Activated T-helper 1 cell treated with anti-CD3 and anti-CD28 coated beads, Interleukin-2, amount 50 U/mL, for 16 hours (primary cell): ENCODE data around the gene MARCHF2.
A peak's percentile ranks its signal among the peaks of the same experiment; 100 is the strongest.
"Not testable (repeated sequence)": the region's sequence is repeated elsewhere in the genome, so short reads cannot be mapped to it uniquely, and the experiment has no call there.

Source experiments
- DNase-seq, 2 donors: peaks; one replicate each; pipeline ENCODE4 v3.0.0-alpha.2; 2020; ENCODE audit warnings: low read depth in 1 of 2, low spot score in 1 of 2

MARCHF2 gene

DNA sequence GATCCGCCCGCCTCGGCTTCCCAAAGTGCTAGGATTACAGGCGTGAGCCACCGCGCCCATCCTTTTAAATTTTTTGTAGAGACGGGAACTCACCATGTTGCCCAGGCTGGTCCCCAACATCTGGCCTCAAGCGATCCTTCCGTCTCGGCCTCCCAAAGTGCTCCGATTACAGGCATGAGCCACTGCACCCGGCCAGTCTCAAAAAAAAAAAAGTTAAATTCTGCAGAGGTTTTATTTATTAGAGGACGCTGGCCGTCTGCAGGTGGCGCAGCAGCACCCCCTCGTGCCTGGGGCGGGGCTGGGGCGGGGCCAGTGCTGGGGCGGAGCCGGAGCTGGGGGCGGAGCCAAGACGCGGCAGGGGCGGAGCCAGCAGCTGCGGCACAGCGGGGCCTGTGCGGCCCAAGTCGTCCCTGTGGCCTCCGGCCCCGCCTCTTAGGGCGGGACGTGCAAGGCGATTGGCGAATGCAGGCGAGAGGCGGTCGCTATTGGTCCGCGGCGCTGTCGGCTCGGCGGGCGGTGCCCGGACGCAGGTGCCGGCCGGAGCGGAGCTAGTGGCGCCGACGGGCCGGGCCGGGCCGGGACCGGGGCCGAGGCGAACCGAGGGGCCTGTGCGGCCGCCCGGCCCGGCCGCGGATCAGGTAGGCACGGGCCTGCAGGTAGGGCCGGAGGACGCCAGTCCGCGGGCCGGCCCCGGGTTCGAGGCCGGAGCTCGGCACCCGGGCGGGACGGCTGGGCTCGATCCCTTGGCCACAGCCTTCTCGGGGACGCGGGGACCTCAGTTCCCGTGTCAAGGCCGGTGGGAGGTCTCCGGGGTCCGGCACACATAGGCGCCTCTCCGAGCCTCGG lies at the start of gene MARCHF2:
TSS of gene MARCHF2 (plus strand) at position 523 of the 846 bp plus-strand sequence. CDS start 8,536 bp downstream, outside the sequence.
- peak; percentile 89 to 93 for DNase-seq

DNA sequence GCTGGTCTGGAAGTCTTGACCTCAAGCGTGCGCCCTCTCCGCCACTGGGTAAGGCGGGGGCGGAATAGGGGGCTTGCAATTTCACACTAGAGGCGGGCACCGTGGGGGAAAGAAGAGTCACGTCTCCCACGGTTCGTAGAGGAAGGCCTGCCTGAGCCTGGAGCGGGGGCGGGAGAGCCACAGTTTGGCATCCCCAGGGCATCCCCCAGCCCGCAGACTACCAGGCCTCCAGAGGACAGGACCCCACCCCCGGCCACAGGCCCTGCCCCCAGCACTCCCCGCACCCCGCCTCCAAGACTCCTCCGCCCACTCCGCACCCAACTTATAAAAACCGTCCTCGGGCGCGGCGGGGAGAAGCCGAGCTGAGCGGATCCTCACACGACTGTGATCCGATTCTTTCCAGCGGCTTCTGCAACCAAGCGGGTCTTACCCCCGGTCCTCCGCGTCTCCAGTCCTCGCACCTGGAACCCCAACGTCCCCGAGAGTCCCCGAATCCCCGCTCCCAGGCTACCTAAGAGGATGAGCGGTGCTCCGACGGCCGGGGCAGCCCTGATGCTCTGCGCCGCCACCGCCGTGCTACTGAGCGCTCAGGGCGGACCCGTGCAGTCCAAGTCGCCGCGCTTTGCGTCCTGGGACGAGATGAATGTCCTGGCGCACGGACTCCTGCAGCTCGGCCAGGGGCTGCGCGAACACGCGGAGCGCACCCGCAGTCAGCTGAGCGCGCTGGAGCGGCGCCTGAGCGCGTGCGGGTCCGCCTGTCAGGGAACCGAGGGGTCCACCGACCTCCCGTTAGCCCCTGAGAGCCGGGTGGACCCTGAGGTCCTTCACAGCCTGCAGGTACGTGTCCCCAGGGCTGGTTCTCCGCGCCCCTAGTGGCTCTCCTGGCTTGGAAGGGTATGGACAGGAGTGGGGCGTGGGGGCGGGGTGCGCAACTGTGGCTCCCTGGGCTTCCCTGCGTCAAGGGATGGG lies 49.0 kb upstream of the MARCHF2 start, which contains the start of gene ANGPTL4:
TSS of gene ANGPTL4 (plus strand) at position 353 of the 969 bp plus-strand sequence. CDS start at position 520, 167 bp downstream.
- peak in 1 of 2 donors; percentile 27 for DNase-seq

GRCh38 chr19:8366121-8366581 lies 47.0 kb upstream of the MARCHF2 start:
- no peak for DNase-seq

DNA sequence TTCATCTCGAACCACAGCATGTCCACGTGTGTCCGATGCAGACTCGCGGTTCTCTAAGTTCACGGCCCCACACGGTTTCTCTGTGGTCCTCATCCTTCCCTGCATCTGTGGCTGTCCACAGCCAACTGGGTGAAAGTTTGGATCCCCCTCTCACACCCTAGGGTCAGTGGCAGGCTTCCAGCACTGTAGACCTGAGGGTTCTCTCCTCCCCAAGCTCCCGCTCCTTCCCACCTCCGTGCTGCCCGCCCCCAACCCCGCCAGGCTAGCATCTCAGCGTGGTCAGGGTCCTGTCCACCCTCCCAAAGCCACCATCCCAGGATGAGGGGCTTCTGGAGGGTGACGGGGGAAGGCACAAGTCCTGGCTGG lies 46.2 kb upstream of the MARCHF2 start:
- DNase-seq = no peak

DNA sequence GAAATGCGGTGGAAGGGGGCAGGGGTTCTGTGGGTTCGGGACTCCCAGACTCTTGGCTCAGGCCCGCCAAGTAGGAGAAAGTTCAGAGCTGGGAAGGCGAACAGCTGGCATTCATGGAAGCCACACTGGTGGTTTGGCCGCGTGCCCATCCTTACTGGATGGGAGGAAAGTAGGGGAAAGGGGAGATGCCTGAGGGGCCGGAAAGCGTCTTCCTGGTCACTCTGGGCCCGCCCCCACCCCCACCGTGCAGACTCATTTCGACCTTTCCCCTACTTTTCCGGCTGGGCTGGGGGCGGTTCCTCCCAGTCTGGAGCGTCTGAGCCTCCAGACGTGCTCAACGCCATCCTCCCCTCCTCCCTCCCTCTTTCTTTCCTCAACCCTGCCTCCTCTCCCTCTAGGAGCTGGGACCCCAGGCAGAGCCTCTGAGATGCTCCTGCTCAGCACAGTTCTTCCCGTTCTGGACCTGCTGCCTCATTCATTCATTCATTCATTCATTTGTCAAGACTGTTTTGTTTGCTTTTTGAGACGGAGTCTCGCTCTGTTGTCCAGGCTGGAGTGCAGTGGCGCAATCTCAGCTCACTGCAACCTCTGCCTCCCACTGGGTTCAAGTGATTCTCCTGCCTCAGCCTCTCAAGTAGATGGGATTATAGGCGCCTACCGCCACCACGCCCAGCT lies 45.6 kb upstream of the MARCHF2 start:
- DNase-seq = no peak

GRCh38 chr19:8370176-8371010 lies 42.7 kb upstream of the MARCHF2 start:
- DNase-seq = no peak

DNA sequence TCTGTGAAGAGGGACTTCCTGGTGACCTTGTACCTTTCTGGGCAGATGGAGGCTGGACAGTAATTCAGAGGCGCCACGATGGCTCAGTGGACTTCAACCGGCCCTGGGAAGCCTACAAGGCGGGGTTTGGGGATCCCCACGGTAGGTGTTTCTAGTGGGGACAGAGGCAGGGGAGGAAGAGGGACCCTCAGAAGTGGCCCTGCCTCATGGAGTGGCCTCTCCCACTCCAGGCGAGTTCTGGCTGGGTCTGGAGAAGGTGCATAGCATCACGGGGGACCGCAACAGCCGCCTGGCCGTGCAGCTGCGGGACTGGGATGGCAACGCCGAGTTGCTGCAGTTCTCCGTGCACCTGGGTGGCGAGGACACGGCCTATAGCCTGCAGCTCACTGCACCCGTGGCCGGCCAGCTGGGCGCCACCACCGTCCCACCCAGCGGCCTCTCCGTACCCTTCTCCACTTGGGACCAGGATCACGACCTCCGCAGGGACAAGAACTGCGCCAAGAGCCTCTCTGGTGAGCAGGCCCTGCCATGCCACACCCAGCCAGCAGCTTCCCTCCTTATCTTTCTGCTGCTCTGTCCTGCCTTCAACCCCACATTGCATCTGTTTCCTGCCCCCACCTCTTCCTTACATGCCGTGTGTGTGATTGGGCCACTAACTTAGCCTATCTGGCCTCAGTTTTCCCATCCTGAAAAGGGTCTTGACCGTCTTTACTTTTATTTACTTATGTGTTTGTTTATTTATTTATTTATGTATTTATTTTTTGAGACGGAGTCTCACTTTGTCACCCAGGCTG lies 41.9 kb upstream of the MARCHF2 start:
- no peak for DNase-seq

- DNase-seq = no peak
Observed at GRCh38 chr19:8373867-8374813, 39.0 kb upstream of the MARCHF2 start.

DNA sequence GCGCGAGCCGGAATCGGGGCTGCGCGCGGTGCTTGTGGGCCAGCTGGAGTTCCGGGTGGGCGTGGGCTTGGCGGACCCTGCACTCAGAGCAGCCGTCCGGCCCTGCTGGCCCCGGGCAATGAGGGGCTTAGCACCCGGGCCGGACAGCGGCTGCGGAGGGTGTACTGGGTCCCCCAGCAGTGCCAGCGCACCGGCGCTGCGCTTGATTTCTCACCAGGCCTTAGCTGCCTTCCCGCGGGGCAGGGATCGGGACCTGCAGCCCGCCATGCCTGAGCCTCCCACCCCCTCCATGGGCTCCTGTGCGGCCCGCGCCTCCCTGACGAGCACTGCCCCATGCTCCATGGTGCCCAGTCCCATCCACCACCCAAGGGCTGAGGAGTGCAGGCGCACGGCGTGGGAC lies 37.3 kb upstream of the MARCHF2 start:
- not testable (repeated sequence) for DNase-seq

GRCh38 chr19:8376373-8376974 lies 36.6 kb upstream of the MARCHF2 start:
- DNase-seq = not testable (repeated sequence)

DNA sequence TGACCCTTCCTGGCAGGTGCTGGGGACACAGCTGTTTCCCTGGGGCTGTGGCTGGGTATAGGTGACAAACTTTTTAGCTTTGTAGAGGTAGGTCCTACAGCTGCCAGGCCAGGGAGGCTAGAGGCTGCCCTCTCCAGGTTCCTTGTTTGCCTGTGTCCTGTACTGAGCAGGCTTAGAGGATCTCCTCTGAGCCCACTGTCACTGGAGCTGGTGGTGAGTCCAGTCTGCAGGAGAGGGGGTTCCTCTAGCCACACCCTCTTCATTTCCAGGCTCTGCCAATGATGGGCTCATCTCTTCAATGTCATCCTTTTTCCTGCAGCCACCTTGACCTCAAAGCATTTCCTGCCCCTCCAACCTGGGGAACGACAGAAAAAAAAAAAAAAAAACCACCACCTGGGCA lies 35.5 kb upstream of the MARCHF2 start:
- DNase-seq = no peak

- DNase-seq = not testable (repeated sequence)
Observed at GRCh38 chr19:8379156-8379891, 33.8 kb upstream of the MARCHF2 start.

- DNase-seq = not testable (repeated sequence)
Observed at GRCh38 chr19:8384569-8384968, 28.5 kb upstream of the MARCHF2 start.

DNA sequence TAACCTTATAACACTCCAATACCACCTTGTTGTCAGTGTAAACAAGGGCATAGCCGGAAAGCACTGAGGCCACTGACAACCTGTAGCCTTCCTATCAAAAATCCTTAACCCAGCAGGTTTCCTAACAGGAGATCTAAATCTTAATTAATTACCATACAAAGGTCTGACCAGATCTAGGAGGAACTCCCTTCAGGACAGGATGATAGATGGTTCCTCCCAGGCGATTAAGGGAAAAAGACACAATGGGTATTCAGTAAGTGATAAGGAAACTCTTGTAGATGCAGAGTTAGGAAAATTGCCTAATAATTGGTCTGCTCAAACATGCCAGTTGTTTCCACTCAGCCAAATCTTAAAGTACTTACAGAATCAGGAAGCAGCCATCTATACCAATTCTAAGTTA lies 28.0 kb upstream of the MARCHF2 start:
- DNase-seq = not testable (repeated sequence)

GRCh38 chr19:8385566-8385965 lies 27.5 kb upstream of the MARCHF2 start:
- DNase-seq = not testable (repeated sequence)

DNA sequence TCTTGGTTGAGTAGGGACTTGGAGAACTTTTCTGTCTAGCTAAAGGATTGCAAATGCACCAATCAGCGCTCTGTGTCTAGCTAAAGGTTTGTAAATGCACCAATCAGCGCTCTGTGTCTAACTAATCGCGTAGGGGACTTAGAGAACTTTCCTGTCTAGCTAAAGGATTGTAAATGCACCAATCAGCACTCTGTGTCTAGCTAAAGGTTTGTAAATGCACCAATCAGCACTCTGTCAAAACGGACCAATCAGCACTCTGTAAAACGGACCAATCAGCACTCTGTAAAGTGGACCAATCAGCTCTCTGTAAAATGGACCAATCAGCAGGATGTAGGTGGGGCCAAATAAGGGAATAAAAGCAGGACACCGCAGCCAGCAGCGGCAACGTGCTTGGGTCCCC lies 26.7 kb upstream of the MARCHF2 start:
- DNase-seq = not testable (repeated sequence)

DNA sequence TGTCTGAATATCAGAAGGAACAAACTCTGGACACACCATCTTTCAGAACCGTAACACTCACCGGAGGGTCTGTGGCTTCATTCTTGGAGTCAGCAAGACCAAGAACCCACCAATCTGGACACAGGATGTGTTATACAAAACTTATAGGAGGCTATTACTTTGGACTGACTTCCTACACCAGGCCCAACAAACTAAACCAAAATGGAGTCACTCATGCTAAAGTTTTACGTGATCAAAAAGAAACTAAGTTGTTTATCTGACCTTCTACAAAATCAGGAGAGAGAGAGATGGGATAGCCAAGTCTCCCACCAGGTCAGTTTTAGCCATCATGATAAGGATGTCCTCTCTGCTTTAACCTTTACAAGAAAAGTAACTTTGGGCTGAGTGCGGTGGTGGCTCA lies 26.1 kb upstream of the MARCHF2 start:
- no peak for DNase-seq
